ENCODE results near the gene FDX2. TPM values are rescaled to one million over a fixed set of nuclear protein-coding genes. Genes with fewer than 3 reads are reported as not detected.

Gene FDX2
- total and polyA plus RNA-seq, 12 donors, result 11.7 to 35.5 (median 17.4) TPM

DNA sequence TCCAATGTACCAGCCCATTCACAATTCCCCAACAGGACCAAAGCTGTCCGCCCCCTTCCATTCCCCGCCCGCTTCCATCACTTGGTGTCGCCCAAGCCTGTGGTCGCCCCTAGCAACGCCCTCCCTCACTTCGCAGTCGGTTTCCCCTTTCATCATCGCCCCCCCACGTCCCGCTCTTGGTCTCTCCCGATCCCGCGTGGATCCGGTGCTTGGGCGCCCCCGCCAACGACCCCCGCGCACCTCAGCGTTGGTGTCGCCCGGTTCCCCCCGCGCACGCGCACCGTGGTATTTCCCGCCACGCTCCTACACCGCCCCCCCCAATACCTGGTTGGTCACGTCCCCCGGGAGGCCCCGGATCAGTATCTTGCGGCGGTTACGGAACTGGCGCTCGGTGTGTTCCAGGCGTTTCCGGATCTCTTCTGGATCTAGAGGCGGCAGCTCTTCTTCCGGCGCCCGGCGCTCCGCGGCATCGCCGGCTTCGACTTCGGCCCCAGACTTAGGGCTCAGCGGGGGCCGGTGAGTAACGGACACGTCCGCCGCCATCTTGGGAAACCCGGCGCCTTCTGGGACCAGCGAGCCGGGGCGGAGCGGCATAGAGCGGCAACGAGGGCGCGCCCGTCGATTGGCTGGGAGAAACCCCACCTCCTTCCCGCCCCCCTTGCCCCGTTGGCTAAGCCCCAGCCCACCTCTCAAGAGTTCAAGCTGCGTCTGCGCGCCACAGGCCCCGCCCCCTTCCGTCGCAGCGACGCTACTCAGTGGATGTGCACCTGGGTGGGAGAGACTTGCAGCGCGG lies 17.3 kb upstream of the FDX2 start, which contains the start of gene RAVER1:
TSS of gene RAVER1 (minus strand) at position 565 of the 793 bp plus-strand sequence. CDS start at position 543, 22 bp downstream.
- H3K27ac ChIP-seq, result peak within 1 kb of the TSS; percentile 78 to 96 (median 91)
- ATAC-seq (peak; percentile 90 to 97 (median 94)), DNase-seq (peak; percentile 98)
- H3K9me3 ChIP-seq, result no peaks in the 10 kb centered on the region
- TF ChIP-seq, protein P1, sequence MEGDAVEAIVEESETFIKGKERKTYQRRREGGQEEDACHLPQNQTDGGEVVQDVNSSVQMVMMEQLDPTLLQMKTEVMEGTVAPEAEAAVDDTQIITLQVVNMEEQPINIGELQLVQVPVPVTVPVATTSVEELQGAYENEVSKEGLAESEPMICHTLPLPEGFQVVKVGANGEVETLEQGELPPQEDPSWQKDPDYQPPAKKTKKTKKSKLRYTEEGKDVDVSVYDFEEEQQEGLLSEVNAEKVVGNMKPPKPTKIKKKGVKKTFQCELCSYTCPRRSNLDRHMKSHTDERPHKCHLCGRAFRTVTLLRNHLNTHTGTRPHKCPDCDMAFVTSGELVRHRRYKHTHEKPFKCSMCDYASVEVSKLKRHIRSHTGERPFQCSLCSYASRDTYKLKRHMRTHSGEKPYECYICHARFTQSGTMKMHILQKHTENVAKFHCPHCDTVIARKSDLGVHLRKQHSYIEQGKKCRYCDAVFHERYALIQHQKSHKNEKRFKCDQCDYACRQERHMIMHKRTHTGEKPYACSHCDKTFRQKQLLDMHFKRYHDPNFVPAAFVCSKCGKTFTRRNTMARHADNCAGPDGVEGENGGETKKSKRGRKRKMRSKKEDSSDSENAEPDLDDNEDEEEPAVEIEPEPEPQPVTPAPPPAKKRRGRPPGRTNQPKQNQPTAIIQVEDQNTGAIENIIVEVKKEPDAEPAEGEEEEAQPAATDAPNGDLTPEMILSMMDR (IDR thresholded peaks at IDR 0.05), result peak in 1 of 9 donors; percentile 1
- 0 to 1% methylated on average over 81 to 82 of the region's 82 CpGs for WGBS, 2 donors
- peak within 1 kb of the TSS; percentile 60 to 94 (median 76) for H3K4me3 ChIP-seq
- peaks cover 4 to 42% (median 31%) of the 10 kb centered on the region in 9 donors for H3K4me1 ChIP-seq
- H3K36me3 ChIP-seq, result peaks cover 0 to 45% (median 24%) of the 10 kb centered on the region in 9 donors
- H3K27me3 ChIP-seq, result no peaks in the 10 kb centered on the region
- intact Hi-C loops (cut with DNase I), result loop anchor here in 6 of 10 donors (1.0 to 10.0 kb wide), 8 partner anchors 17 to 66 kb away; partner anchors contain the start of genes ICAM1 (in 5 of the 6), TYK2 (in 2 of the 6), FDX2 (in 1 of the 6) and ICAM4 (in 1 of the 6)

DNA sequence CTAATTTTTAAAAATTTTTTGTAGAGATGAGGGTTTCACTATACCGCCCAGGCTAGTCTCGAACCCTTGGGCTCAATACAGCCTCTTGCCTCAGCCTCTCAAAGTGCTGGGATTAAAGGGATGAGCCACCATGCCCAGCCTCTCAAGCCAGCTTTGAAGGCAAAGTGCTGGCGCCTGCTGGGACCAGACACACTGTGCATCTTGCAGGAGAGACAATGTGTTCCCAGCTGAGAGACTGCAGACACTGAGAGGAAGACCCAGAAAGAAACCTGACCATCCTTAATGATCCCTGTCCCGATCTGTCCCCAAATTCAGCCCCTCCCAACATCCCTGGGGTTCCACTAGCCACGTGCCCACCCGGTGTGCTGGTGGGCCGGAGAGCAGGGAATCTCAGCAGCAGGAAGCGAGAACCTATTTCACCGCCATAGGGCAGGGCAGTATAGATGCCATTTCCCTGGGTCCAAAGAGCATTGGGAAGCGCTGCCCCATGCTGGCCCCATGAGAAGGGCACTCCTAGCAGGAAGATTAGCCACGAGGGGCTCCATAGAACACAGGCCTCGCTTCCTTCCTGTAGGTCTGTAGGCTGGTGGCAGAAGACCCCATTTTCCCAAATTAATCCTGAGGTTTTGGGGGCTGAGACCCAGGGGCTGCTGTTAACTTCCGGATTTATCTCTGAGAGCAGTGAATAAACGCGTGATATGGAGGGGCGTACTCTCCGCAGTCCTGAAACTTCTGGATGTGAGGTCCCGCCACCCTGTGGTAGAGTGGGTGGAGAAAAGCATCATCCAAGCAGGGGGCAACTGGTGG lies 16.5 kb upstream of the FDX2 start:
- no peak for DNase-seq

DNA sequence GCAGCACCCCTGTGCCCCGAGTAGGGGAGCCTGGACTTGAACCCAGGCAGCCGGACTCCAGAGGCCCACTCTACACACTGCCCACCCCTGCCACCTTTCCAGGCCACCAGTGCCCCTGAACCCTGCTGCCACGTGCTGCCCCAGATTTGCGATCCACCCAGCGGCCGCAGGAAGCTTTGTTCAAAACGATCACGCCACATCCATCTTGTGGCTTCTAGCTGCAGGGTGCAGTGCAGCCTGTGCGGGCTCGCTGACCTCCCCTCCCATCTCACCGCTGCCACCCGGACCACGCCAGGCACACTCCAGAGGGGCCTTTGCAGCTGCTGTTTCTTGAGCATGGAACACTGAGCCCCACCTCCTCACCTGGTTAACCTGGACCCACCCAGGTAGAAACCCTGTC lies 13.7 kb upstream of the FDX2 start:
- H3K9me3 ChIP-seq, result no peaks in the 10 kb centered on the region
- no peaks in the 10 kb centered on the region for H3K27me3 ChIP-seq
- DNase-seq, result no peak
- peaks cover 4 to 29% (median 22%) of the 10 kb centered on the region in 9 donors for H3K4me1 ChIP-seq
- 94 to 97% methylated on average over 13 of the region's 13 CpGs for WGBS, 2 donors
- intact Hi-C loops (cut with DNase I), result loop anchor here in 1 of 10 donors (5.0 kb wide), 1 partner anchor 42 kb away; the partner anchor contains the start of genes ICAM4 and ICAM5
- no peak for ATAC-seq
- H3K4me3 ChIP-seq, result no peak overlapping the region
- TF ChIP-seq, protein P1 (IDR thresholded peaks at IDR 0.05), result no peak
- no peak overlapping the region for H3K27ac ChIP-seq
- peaks cover 0 to 70% (median 55%) of the 10 kb centered on the region in 9 donors for H3K36me3 ChIP-seq

More for the DNA sequence above, 16.5 kb upstream of the FDX2 start:
- 33 to 35% methylated on average over 18 of the region's 18 CpGs for WGBS, 2 donors
- Histone ChIP-seq H3K4me1 (peaks cover 4 to 38% (median 31%) of the 10 kb centered on the region in 9 donors), H3K27me3 (no peaks in the 10 kb centered on the region), H3K4me3 (peak overlapping the region; percentile 60 to 94 (median 76)), H3K36me3 (peaks cover 0 to 53% (median 32%) of the 10 kb centered on the region in 9 donors), H3K27ac (peak overlapping the region in 9 of 10 donors; percentile 83 to 96 (median 91)), H3K9me3 (no peaks in the 10 kb centered on the region)
- intact Hi-C loops (cut with DNase I), result loop anchor here in 6 of 10 donors (1.0 to 10.0 kb wide), 7 partner anchors 16 to 65 kb away; partner anchors contain the start of genes ICAM1 (in 5 of the 6), TYK2 (in 2 of the 6), FDX2 (in 1 of the 6) and ICAM4 (in 1 of the 6)
- ATAC-seq, result no peak
- TF ChIP-seq, protein P1 (IDR thresholded peaks at IDR 0.05), result peak in 1 of 9 donors; percentile 10

All from heart right ventricle (tissue), 16 donors.